Heart right ventricle (tissue), 16 donors: ENCODE results near the gene OR10K2. TPM values are rescaled to one million over a fixed set of nuclear protein-coding genes. Genes with fewer than 3 reads are reported as not detected.
"Not testable (repeated sequence)": the region's sequence is repeated elsewhere in the genome, so short reads cannot be mapped to it uniquely, and the experiment has no call there.

Experiments
- ATAC-seq, 8 donors: fragments of 200-7000 bp; cut with Tn5 transposase; one replicate each; pipeline ENCODE4 v1.9.1; 2020; ENCODE audit warnings: mild to moderate bottlenecking in 8 of 8, moderate library complexity in 8 of 8, moderate number of reproducible peaks in 1 of 8
- DNase-seq, 2 donors: peaks; one replicate each; pipeline ENCODE4 v3.0.0-alpha.2; 2020
- H3K27ac ChIP-seq, 10 donors: fragments of 200-600 bp; sonication (generic) in 2 of 10; one replicate each; pipeline versions ENCODE4 v1.5.0 to v1.8.0; 2020 to 2022; ENCODE audit warnings: mild to moderate bottlenecking in 3 of 10
- H3K27me3 ChIP-seq, 7 donors: fragments of 200-600 bp; one replicate each; pipeline ENCODE4 v1.8.0; 2021 to 2022; ENCODE audit warnings: mild to moderate bottlenecking in 2 of 7
- H3K36me3 ChIP-seq, 9 donors: fragments of 200-600 bp; sonication (generic) in 1 of 9; one replicate each; pipeline versions ENCODE4 v1.5.0 to v1.8.0; 2020 to 2022; ENCODE audit warnings: mild to moderate bottlenecking in 2 of 9
- H3K4me1 ChIP-seq, 9 donors: fragments of 200-600 bp; sonication (generic) in 1 of 9; one replicate each; pipeline versions ENCODE4 v1.5.0 to v1.8.0; 2020 to 2022; ENCODE audit warnings: mild to moderate bottlenecking in 4 of 9
- H3K4me3 ChIP-seq, 10 donors: fragments of 200-600 bp; sonication (generic) in 2 of 10; one replicate each; pipeline versions ENCODE4 v1.5.0 to v1.8.0; 2020 to 2022; ENCODE audit warnings: mild to moderate bottlenecking in 7 of 10, moderate library complexity in 2 of 10
- H3K9me3 ChIP-seq, 11 donors: fragments of 200-600 bp in 10 of 11; sonication (generic) in 2 of 11; one replicate each; pipeline versions ENCODE4 v1.5.0 to v1.8.0; 2013 to 2022; ENCODE audit warnings: mild to moderate bottlenecking in 2 of 11, control low read depth in 1 of 11, moderate library complexity in 1 of 11
- WGBS, 2 donors: extraction: QIAGEN DNeasy Blood & Tissue Kit; methylation state at CpG; one replicate each; pipeline ENCODE4 v1.1.7; 2013; ENCODE audit warnings: inconsistent platforms in 1 of 2; 5-methylcytosine and 5-hydroxymethylcytosine counted together
- intact Hi-C, 10 donors: fragments of 100-400 bp; cut with DNase I; formaldehyde crosslinking; loops; one replicate each; pipeline versions ENCODE4 v1.11.1 to v1.14.2; 2022
- polyA plus RNA-seq, 2 donors: library from polyadenylated mRNA; stranded (reverse); fragments of 200-250 nt; gene quantifications; one replicate each; pipeline ENCODE4 v1.2.3, GENCODE V29; 2013
- total RNA-seq, 10 donors: library from RNA; stranded (reverse); fragmentation: NEBNext Ultra II Directional in 3 of 10; extraction: Animal tissue kit (Norgen Biotek cat#: 25700) in 3 of 10; gene quantifications; one replicate each; pipeline versions ENCODE4 v1.2.1 to v1.2.4, GENCODE V29; 2021 to 2023
- TF ChIP-seq, protein P1 (sequence below), 9 donors: fragments of 200-600 bp; sonication (generic) in 2 of 9; IDR thresholded peaks; one replicate each; pipeline versions ENCODE4 v1.5.0 to v1.8.0; 2021 to 2022; ENCODE audit warnings: antibody characterized with exemption in 9 of 9, mild to moderate bottlenecking in 5 of 9, moderate library complexity in 1 of 9
- donor health status: Arrhythmogenic right ventricular cardiomyopathy.
- donor health status: ischemic (EF 13 %, LVEDD 7.1; RV severe dilation, severe dysfunction).
- donor health status: healthy with polysubstance abuse.
- donor health status: DM: no; HTN: yes; CAD: no.
- donor health status: DM: no; HTN: no; CAD: no.
- donor health status: ischemic (EF 25% LVEDD 6.9; RV normal size, moderate dysfunction).
- donor health status: ischemic (EF 25% LVEDD 5.7; RV mildly dilated, moderate dysfunction).
- donor health status: healthy.
- donor health status: DM: yes; HTN: yes; CAD: no.
- donor health status: Ischemic cardiomyopathy.
- donor health status: ischemic (EF 35%, LVEDD 5.7; RV mildly dilated, moderate dysfunction).
- donor health status: nonischemic (EF 11% LVEDD 7.7; RV severe dilation, severe dysfunction).
- donor health status: DM: yes; HTN: yes; CAD: no.
- donor health status: PGD.
- donor health status: ischemic (EF 29% LVEDD 5.4; RV normal size, mild dysfunction).
- donor health status: nonischemic (EF 23%, LVEDD 6.1; RV moderate dilation, normal function).

Gene OR10K2
- total and polyA plus RNA-seq, 12 donors: not detected

- no peak overlapping the region for H3K4me3 ChIP-seq
- H3K9me3 ChIP-seq: no peaks in the 10 kb centered on the region
- DNase-seq (no peak), ATAC-seq (no peak)
- WGBS, 2 donors: 91 to 92% methylated on average over 5 of the region's 5 CpGs
- H3K36me3 ChIP-seq: no peaks in the 10 kb centered on the region
- no peak overlapping the region for H3K27ac ChIP-seq
- intact Hi-C loops: no loop called here
- no peaks in the 10 kb centered on the region for H3K4me1 ChIP-seq
- TF ChIP-seq, protein P1, sequence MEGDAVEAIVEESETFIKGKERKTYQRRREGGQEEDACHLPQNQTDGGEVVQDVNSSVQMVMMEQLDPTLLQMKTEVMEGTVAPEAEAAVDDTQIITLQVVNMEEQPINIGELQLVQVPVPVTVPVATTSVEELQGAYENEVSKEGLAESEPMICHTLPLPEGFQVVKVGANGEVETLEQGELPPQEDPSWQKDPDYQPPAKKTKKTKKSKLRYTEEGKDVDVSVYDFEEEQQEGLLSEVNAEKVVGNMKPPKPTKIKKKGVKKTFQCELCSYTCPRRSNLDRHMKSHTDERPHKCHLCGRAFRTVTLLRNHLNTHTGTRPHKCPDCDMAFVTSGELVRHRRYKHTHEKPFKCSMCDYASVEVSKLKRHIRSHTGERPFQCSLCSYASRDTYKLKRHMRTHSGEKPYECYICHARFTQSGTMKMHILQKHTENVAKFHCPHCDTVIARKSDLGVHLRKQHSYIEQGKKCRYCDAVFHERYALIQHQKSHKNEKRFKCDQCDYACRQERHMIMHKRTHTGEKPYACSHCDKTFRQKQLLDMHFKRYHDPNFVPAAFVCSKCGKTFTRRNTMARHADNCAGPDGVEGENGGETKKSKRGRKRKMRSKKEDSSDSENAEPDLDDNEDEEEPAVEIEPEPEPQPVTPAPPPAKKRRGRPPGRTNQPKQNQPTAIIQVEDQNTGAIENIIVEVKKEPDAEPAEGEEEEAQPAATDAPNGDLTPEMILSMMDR (IDR thresholded peaks at IDR 0.05): no peak
- no peaks in the 10 kb centered on the region for H3K27me3 ChIP-seq
Measured at GRCh38 chr1:158393476-158393875, 32.6 kb downstream of the OR10K2 start.

DNA sequence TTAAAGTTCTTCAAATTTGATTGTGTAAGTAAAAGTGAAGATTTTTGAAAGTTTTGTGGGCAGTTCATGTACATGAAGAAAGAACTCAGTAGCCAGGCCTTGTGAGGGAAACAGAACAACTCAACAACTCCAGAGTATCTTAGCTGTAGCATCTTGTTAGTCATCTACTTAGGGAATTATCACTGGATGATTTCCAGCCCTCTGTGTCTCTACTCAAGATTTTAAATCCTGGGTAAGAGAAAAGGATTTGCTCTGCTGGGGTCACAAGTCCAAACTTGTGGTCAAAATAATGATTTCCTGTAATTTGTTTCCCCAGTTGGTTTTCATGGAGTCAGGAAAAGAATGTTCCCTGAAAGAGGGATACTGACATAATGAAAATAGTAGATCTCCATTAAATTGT, 34.9 kb downstream of the OR10K2 start:
- TF ChIP-seq, protein P1 (IDR thresholded peaks at IDR 0.05): no peak
- intact Hi-C loops: no loop called here
- no peak overlapping the region for H3K4me3 ChIP-seq
- DNase-seq (no peak), ATAC-seq (no peak)
- H3K36me3 ChIP-seq: no peaks in the 10 kb centered on the region
- peaks cover 0 to 14% (median 0%) of the 10 kb centered on the region in 11 donors for H3K9me3 ChIP-seq
- H3K4me1 ChIP-seq: no peaks in the 10 kb centered on the region
- no peaks in the 10 kb centered on the region for H3K27me3 ChIP-seq
- H3K27ac ChIP-seq: no peak overlapping the region

DNA sequence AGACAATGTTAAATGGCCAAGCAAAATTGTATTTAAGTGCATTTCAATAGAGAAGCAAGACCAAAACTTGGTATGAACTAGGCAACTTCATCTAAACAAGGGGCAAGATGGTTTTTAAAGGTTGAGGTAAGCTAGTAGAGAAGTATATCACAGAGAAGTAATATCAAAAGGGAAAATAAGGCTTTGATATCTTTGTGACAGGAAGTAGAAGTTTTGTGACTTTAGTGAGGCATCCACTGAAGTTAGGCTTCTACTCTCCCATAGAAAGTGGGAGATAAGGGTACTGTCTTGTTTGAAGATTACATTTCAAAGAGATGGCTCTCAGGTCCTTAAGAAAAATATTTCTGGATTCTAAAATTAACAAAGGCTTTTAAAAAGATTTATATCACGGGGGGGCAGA, 35.7 kb downstream of the OR10K2 start:
- Histone ChIP-seq H3K27me3 (no peaks in the 10 kb centered on the region), H3K9me3 (peaks cover 0 to 14% (median 0%) of the 10 kb centered on the region in 11 donors), H3K4me1 (no peaks in the 10 kb centered on the region), H3K27ac (no peak overlapping the region), H3K36me3 (no peaks in the 10 kb centered on the region), H3K4me3 (no peak overlapping the region)
- 38 to 39% methylated on average over 1 of the region's 1 CpG for WGBS, 2 donors
- no peak for DNase-seq
- TF ChIP-seq, protein P1 (IDR thresholded peaks at IDR 0.05): no peak
- intact Hi-C loops: no loop called here
- ATAC-seq: no peak

GRCh38 chr1:158374860-158375259, 51.2 kb downstream of the OR10K2 start:
- Histone ChIP-seq H3K4me1 (no peaks in the 10 kb centered on the region), H3K4me3 (no peak overlapping the region), H3K27ac (no peak overlapping the region), H3K27me3 (peaks cover 0 to 2% (median 0%) of the 10 kb centered on the region in 7 donors), H3K36me3 (no peaks in the 10 kb centered on the region), H3K9me3 (peaks cover 0 to 28% (median 10%) of the 10 kb centered on the region in 11 donors)
- DNase-seq (no peak), ATAC-seq (no peak)
- WGBS, 2 donors: 73 to 87% methylated on average over 1 of the region's 1 CpG
- TF ChIP-seq, protein P1 (IDR thresholded peaks at IDR 0.05): no peak
- intact Hi-C loops: no loop called here

- H3K27me3 ChIP-seq, intact Hi-C loops, H3K36me3 ChIP-seq, H3K4me3 ChIP-seq, H3K27ac ChIP-seq, H3K4me1 ChIP-seq, ATAC-seq: not testable (repeated sequence)
- peak in 1 of 2 donors; percentile 6 for DNase-seq
- WGBS, 2 donors: 95% methylated on average over 25 of the region's 25 CpGs
- peaks cover 0 to 28% (median 10%) of the 10 kb centered on the region in 11 donors for H3K9me3 ChIP-seq
Measured at GRCh38 chr1:158374101-158374500, 51.9 kb downstream of the OR10K2 start.
